ENCODE results near the gene SMAD6.

DNA sequence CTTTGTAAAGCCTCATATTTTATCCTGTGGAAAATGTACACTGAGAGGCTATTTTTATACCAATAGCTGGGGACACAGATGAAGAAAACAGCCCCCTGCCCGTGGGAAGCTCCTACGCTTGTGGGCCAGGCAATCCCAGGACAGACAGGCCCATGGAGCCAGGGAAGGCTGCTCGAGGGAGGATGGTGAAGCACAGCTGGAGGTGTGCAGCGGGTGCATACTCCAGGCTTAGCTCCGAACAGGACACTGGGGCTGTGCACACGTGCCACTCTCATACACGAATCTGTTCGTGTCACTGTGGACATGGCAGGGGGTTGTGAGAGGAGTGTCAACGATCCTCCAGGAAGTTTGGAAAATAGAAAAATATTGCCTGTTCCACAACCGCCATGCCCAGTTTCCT, 36.1 kb downstream of the SMAD6 start:
- TF ChIP-seq, protein P1, sequence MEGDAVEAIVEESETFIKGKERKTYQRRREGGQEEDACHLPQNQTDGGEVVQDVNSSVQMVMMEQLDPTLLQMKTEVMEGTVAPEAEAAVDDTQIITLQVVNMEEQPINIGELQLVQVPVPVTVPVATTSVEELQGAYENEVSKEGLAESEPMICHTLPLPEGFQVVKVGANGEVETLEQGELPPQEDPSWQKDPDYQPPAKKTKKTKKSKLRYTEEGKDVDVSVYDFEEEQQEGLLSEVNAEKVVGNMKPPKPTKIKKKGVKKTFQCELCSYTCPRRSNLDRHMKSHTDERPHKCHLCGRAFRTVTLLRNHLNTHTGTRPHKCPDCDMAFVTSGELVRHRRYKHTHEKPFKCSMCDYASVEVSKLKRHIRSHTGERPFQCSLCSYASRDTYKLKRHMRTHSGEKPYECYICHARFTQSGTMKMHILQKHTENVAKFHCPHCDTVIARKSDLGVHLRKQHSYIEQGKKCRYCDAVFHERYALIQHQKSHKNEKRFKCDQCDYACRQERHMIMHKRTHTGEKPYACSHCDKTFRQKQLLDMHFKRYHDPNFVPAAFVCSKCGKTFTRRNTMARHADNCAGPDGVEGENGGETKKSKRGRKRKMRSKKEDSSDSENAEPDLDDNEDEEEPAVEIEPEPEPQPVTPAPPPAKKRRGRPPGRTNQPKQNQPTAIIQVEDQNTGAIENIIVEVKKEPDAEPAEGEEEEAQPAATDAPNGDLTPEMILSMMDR (IDR thresholded peaks at IDR 0.05), result no peak
- TF ChIP-seq POLR2AphosphoS5 (IDR thresholded peaks at IDR 0.05), result no peak

Data from prostate gland (tissue), 2 donors.